ENCODE measurements around the gene STEAP2.
A peak's percentile ranks its signal among the peaks of the same experiment; 100 is the strongest.
"Not testable (repeated sequence)": the region's sequence is repeated elsewhere in the genome, so short reads cannot be mapped to it uniquely, and the experiment has no call there.

Gene STEAP2

GRCh38 chr7:90211391-90212148, at the start of gene STEAP2:
TSS of gene STEAP2 (plus strand) at chr7:90211740. CDS start at chr7:90225083, 13,343 bp downstream.
- DNase-seq (ENCODE audit: low spot score): peak; percentile 92

GRCh38 chr7:90163534-90163933, 48.0 kb upstream of the STEAP2 start:
- no peak for DNase-seq (ENCODE audit: low spot score)

GRCh38 chr7:90165724-90166123, 45.8 kb upstream of the STEAP2 start:
- DNase-seq (ENCODE audit: low spot score): no peak

DNA sequence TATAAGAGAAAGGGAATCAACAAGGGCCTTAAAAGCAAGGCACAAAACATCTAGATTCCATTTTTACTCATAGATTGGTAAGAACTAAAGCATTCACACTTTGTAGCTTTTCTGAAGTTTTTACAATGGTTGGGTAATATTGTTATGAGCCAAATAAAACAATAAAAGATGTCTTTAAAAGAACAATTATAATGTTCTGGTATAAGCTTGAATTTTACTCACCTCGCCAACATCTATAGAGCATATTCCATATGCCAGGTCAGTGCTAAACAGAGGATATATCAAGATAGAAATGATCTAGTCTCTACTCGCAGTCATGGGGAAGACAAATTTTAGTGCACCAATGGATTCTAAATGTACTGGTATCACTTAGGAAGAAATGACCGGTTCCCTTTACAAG, 45.4 kb upstream of the STEAP2 start:
- DNase-seq (ENCODE audit: low spot score): no peak

GRCh38 chr7:90167361-90167760, 44.2 kb upstream of the STEAP2 start:
- no peak for DNase-seq (ENCODE audit: low spot score)

DNA sequence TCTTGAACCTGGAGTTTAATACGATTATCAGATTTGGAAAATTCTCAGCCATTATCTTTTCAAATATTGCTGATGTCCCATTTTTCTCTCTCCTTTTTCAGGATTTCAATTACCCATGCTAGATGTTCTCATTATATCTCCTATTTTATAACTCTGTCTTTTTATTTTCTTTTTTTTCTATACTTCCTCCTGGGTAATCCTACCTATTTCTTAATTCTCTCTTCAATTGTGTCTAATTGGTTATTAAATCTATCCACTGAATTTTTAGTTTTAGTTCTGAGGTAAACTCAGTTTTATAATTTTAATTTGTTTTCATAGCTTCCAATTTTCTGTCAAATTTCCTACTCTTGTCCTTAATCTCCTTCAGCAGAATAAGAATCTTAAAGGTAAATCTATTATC, 41.6 kb upstream of the STEAP2 start:
- no peak for DNase-seq (ENCODE audit: low spot score)

DNA sequence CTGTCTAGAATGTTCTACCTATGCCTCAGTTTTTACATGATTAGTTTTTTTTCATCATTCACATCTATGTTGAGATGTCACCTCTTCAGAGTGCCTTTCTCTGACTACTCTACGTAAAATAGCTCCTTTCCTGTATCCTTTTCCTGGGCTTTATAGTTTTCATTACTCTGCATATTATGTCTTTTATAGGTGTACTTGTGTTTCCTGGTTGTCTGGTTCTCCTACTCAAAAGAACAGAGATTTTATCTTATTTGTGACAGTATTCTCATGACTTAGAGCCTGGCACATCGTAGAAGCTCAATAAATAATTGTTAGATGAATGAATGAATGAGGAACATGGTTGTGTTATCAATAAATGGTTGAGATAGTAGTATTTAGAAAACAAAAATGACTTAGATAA, 39.4 kb upstream of the STEAP2 start:
- DNase-seq (ENCODE audit: low spot score): no peak

- no peak for DNase-seq (ENCODE audit: low spot score)
Observed at GRCh38 chr7:90172624-90173023, 38.9 kb upstream of the STEAP2 start.

DNA sequence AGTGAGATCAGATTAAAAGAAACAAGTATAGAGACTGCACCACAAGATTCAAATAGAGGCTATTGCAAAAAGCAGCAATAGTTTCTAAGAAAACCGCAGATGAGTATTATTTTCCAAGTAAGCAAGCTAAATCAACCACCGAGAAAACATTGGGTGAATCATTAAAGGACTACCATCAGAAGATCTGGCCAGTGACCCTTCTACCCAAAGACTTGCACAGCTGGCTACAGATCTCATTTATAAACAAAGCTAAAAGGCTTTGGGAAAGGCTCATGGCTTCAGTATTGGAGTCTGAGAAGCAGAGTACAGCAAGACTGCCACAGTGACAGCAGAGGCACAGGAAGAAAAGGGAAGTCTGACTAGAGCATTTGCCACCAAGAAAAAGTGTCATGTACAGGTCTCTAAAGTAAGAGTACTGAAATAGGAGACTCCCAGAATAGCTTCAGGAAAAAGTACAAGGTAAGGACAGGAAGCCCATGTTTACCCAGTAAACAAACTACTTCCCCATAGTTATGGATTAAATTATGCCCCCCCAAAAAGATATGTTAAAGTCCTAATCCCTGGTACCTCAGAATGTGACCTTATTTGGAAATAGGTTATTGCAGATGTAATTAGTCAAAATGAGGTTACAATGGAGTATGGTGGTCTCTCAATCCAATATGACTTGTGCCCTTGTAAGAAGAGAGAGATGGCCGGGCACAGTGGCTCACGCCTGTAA, 38.3 kb upstream of the STEAP2 start:
- no peak for DNase-seq (ENCODE audit: low spot score)

DNA sequence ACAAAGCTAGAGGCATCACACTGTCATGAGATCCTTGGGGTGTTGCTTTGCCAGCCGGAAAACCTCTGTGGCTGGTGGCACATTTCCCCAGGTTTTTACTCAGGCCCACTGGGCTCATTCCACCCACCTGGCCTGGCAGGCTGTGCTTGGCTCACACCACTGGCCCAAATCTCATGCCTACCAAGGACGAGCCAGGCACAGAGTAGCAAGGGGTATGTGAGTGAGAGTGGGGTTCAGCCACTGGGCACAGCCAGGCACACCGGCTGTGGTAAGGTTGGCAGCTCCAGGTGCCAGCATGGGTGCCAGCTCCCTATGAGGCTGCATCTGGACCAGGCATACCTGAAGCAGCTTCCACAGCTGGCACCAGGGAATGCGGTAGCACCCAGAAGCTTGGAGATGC, 35.9 kb upstream of the STEAP2 start:
- no peak for DNase-seq (ENCODE audit: low spot score)

DNA sequence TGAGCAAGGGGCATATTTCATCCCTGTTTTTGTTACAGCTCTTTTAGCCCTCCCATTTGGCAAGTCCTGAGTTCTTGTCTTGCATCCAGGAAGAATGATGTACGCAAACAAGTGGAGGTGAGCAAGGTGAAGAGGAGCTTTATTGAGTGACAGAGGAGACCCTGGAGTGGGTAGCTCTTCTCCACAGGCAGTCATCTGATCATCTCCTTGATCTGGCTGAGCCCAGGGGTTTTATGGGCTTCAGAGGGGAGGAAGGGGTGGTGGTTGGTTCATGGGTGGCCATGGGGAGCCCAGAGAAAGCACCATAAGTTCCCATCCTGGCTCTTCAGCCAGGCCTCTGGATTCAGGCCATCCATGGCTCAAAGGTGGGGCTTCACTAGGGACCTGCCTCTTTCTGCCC, 35.3 kb upstream of the STEAP2 start:
- DNase-seq (ENCODE audit: low spot score): no peak

DNA sequence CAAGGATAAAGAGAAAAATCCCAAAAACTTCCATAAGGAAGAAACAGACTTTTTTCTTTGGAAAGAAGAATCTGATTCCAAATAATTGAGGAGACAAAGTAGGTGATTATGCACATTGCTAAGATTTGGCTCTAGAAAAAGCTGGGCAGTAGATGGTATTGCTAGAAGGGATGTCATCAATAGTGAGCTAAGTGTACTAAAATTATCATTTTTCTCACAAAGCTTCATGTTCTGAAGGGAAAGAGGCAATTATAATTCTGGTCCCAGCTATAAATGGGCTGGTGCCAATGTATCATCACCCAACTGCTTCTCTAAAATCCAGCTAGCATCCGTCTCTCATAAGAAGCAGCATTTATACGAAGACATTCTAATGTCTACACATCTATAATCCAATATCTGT, 33.4 kb upstream of the STEAP2 start:
- DNase-seq (ENCODE audit: low spot score): no peak

DNA sequence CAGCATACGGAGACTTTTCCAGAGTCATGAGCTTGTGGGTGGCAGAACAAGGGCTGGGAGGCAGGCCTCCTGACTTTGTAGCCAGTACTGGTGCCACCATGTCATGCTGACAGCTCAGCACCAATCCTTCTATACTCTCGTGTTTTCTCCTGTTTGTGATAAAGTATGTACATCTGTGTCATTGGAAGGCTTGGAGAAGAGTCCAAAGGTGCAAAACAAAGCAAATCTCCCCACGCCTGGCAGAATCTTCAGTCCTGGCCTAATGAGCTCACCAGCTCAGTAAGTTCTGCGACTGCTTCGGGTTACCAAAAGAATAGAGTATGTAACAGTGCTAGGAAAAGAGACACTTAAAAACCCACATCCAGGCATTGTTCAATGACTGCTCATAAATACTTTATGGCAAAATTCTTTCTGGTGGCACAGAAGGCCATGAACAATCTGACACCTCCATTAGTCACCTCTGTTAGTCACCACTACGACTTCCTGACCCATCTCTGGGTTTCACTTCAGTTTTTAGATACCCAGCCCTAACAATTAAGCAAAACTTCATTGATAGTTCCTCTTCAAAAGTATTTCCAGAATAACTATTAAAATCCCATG, 32.8 kb upstream of the STEAP2 start:
- no peak for DNase-seq (ENCODE audit: low spot score)

DNA sequence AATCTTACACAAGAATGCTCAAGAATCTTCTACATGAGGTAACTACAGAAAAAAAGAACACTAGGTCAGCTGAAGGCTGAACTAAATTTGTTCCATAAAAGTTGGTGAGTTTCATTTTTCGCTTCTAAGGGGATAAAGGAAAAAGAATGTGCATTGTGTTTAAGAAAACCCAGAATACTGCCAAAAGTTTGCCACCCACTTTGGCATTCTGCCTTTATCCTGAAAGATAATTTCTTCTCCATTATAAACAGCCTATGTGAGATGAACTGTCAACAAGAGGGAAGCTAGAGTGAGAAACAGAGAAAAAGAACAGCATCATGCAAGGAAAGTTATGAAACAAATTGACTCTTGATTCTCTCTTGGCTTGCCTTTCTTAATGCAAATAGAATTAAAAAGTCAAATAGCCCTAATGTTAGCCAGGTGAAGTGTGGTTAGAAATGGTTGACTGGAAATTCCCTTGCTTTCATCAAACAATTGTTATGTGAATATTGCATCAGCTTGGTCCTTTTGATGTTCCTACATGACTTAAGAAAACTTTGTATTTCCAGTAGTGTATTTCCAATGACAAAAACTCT, 31.4 kb upstream of the STEAP2 start:
- no peak for DNase-seq (ENCODE audit: low spot score)

GRCh38 chr7:90180649-90181048, 30.9 kb upstream of the STEAP2 start:
- no peak for DNase-seq (ENCODE audit: low spot score)

GRCh38 chr7:90181485-90181884, 30.1 kb upstream of the STEAP2 start:
- no peak for DNase-seq (ENCODE audit: low spot score)

DNA sequence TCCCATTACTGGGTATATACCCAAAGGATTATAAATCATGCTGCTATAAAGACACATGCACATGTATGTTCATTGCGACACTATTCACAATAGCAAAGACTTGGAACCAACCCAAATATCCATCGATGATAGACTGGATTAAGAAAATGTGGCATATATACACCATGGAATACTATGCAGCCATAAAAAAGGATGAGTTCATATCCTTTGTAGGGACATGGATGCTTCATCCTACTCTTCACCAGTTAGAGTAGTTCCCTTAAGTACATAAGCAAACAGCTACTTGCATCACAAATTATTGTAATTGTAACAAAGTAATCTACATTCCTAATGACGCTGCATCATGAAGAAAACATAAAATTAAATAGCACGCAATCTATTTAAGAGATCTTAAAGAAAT, 25.2 kb upstream of the STEAP2 start:
- DNase-seq (ENCODE audit: low spot score): not testable (repeated sequence)

DNA sequence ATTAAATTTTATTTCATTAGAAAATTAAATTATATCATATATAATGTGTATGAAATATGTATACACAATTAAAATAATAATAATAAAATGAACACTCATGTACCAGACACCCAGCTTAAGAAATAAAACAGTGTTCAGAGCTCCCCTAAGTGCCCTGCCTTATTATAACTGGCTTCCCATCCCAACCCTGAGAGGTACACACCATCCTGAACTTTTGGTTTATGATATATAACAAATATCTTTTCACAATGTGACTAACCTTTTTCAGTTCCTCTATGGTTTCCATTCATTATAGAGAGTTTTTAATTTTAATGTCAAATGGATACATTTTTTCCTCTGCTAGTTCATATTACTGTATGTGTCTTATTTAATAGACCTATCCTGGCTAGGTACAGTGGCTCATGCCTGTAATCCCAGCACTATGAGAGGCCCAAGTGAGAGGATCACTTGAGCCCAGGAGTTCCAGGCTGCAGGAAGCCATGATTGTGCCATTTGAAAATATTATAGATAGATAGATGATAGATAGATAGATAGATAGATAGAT, 24.0 kb upstream of the STEAP2 start:
- DNase-seq (ENCODE audit: low spot score): no peak

GRCh38 chr7:90188281-90188680, 23.3 kb upstream of the STEAP2 start:
- DNase-seq (ENCODE audit: low spot score): no peak

DNA sequence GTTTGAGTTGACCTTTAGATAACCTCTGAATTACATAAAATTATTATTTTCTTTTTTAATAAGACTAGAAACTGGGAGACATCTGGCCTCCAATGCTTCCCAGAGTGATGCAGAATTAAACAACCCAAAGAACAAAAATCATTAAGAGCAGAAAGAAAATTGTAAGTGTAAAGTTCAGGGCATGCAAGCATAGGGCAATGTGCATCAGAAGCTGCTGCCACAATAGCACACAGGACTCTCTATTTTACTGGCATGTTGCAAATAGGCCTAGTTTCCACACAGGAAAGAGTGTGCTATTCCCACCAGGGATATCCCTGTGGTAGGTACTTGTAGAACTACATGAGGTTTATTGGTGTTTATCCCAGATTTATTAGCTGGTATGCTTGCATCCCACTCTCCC, 20.5 kb upstream of the STEAP2 start:
- DNase-seq (ENCODE audit: low spot score): no peak

GRCh38 chr7:90191648-90192047, 19.9 kb upstream of the STEAP2 start:
- DNase-seq (ENCODE audit: low spot score): no peak

GRCh38 chr7:90192876-90193750, 18.4 kb upstream of the STEAP2 start:
- DNase-seq (ENCODE audit: low spot score): no peak

All from ecto neural progenitor cell (in vitro differentiated cells).